Activated naive CD4-positive, alpha-beta T cell treated with Interleukin-2 at 50 U/mL for 16 hours (primary cell): ENCODE results near the gene ACKR3.

Experiments
- DNase-seq: peaks from one replicate; pipeline ENCODE4 v3.0.0-alpha.2; 2020

The ACKR3 gene

GRCh38 chr2:236612737-236613136, 43.1 kb downstream of the ACKR3 start:
- DNase-seq, result no peak

GRCh38 chr2:236613612-236614011, 44.0 kb downstream of the ACKR3 start:
- no peak for DNase-seq

GRCh38 chr2:236614551-236614950, 44.9 kb downstream of the ACKR3 start:
- DNase-seq, result no peak

- DNase-seq, result no peak
These were observed 46.4 kb downstream of the ACKR3 start for GRCh38 chr2:236616031-236616430.

GRCh38 chr2:236616624-236617023, 47.0 kb downstream of the ACKR3 start:
- DNase-seq, result no peak

- DNase-seq, result no peak
These were observed 47.7 kb downstream of the ACKR3 start for GRCh38 chr2:236617221-236617737.

GRCh38 chr2:236617796-236618195, 48.2 kb downstream of the ACKR3 start:
- no peak for DNase-seq

GRCh38 chr2:236618370-236618769, 48.7 kb downstream of the ACKR3 start:
- DNase-seq, result no peak

- no peak for DNase-seq
These were observed 50.4 kb downstream of the ACKR3 start for GRCh38 chr2:236619910-236620612.

- DNase-seq, result no peak
These were observed 52.2 kb downstream of the ACKR3 start for GRCh38 chr2:236621786-236622185.

- no peak for DNase-seq
These were observed 52.6 kb downstream of the ACKR3 start for GRCh38 chr2:236622201-236622600.

GRCh38 chr2:236622660-236623059, 53.0 kb downstream of the ACKR3 start:
- DNase-seq, result no peak

- DNase-seq, result no peak
These were observed 54.2 kb downstream of the ACKR3 start for GRCh38 chr2:236623816-236624215.

- DNase-seq, result no peak
These were observed 55.6 kb downstream of the ACKR3 start for GRCh38 chr2:236625156-236625690.

- no peak for DNase-seq
These were observed 56.9 kb downstream of the ACKR3 start for GRCh38 chr2:236626391-236627150.

GRCh38 chr2:236627193-236627592, 57.6 kb downstream of the ACKR3 start:
- no peak for DNase-seq

- DNase-seq, result no peak
These were observed 58.2 kb downstream of the ACKR3 start for GRCh38 chr2:236627841-236628240.

GRCh38 chr2:236628256-236628901, 58.8 kb downstream of the ACKR3 start:
- no peak for DNase-seq

- DNase-seq, result no peak
These were observed 59.5 kb downstream of the ACKR3 start for GRCh38 chr2:236628981-236629605.

- no peak for DNase-seq
These were observed 60.6 kb downstream of the ACKR3 start for GRCh38 chr2:236629961-236630872.

GRCh38 chr2:236631281-236631855, 61.7 kb downstream of the ACKR3 start:
- no peak for DNase-seq
